ENCODE data around the gene RHBDD3.
A peak's percentile ranks its signal among the peaks of the same experiment; 100 is the strongest.
"Not testable (repeated sequence)": the region's sequence is repeated elsewhere in the genome, so short reads cannot be mapped to it uniquely, and the experiment has no call there.

RHBDD3 gene

GRCh38 chr22:29247891-29248290 is 19.9 kb downstream of the RHBDD3 start:
- DNase-seq (ENCODE audit: low spot score): not testable (repeated sequence)

- DNase-seq (ENCODE audit: low spot score): peak; percentile 73
Measured at GRCh38 chr22:29245626-29246385, 22.0 kb downstream of the RHBDD3 start.

DNA sequence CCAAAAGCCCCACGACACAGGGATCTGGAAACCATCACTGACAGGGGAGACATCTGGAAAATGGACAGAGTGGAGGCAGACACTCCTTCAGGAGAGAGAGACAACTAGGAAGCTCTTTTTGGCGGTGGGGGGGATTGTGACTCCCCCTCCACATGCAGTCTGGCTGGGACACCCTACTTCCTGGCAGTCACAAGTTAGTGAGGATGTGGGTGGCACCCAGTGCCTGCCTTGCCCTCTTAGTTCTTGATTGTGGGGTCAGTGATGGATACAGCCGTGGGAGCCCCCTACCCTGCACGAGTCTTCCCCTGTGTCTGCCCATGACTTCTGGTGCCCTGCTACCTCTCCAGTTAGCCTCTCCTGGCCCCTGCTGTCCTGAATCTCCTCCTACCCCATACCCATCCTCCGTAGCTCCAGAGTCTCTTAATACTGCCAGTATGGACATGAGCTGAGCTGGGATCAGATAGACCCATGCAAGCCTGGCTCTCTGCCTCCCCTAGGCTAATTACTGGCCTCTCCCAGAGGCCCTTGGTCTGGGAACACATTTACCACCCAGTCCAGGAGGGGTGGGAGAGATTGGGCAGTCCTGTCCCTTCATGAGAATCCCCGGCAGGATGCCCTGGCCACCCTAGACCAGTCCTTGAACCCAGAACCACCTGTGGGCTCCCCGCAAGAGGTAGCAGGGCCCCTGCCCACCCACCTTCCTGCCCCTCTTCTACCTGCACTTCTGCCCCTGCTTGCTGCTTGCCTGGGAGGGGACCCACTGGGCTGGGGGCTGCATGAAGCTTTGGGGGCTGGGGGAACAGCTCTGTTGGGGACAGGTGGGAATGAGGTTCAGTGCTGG is 22.8 kb downstream of the RHBDD3 start:
- no peak for DNase-seq (ENCODE audit: low spot score)

- DNase-seq (ENCODE audit: low spot score): no peak
Measured at GRCh38 chr22:29243874-29244446, 23.8 kb downstream of the RHBDD3 start.

DNA sequence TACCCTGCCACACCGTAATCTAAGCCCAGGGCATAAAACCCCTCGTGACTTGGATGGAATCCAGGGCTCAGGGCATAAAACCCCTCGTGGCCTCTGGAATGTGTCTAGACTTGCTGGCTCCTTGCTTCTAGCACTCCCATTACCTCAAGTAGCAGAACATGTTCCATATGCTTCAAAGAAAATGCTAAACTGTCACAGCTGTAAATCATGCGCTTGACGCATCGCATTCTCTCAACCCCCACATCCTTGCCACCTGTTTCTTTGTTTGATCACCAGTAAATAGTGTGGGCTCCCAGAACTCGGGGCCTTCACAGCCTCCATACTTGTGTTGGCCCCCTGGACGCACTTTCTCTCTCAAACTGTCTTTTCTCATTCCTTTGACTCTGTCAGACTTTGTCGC is 27.3 kb downstream of the RHBDD3 start:
- DNase-seq (ENCODE audit: low spot score): not testable (repeated sequence)

DNA sequence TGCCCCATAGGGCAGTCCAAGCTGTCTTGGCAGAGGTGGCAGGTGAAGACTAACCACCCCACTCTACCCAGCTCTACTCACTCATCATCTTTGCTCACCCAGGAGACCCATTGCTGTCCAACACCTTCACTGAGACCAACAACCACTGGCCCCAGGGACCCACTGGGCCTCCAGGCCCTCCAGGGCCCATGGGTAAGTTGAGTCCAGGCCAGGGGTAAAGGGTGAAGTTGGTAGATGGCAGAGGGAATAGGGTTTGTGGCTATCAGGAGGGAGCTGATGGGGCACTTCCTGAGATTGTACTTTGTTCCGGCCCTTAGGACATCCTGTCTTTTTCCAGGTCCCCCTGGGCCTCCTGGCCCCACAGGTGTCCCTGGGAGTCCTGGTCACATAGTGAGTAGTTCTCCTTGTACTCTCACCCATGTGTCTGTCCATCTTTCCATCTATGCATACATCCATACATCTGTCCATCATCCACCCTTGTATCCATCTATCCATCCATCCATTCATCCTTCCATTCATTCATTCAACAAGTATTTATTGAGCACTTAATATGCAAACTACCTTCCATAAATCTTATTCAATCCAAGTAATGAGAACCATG is 34.4 kb downstream of the RHBDD3 start:
- DNase-seq (ENCODE audit: low spot score): no peak

- no peak for DNase-seq (ENCODE audit: low spot score)
Measured at GRCh38 chr22:29231971-29232959, 35.5 kb downstream of the RHBDD3 start.

GRCh38 chr22:29230972-29231875 is 36.6 kb downstream of the RHBDD3 start:
- no peak for DNase-seq (ENCODE audit: low spot score)

DNA sequence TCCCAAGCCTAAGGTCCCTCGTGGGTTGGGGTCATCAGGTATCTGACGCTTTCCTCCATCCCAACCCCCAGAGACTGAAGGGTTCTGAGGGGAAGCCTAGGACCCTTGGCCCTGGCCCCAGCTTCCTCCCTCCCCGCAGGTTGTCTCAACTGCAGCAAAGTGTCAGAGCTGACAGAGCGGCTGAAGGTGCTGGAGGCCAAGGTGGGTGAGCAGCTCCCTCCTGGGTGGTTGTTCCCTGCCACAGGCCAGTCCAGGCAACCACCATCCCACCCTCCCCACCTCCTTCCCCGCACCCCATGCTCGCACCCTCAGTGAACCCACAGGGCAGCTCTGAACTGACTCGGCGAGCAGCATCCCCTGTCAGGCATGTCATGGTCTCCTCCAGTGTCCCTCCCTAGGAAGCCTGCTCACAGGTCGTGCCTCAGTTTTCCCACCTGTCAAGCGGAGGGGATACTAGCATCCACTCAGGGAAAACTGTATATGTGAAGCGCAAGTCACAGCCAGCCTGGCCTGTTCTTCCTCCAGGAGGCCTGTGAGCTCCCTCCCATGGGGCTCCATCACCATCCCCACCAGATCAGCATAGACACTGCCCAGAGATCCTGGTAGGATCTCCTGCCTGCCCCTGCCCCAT is 41.3 kb downstream of the RHBDD3 start:
- DNase-seq (ENCODE audit: low spot score): no peak

DNA sequence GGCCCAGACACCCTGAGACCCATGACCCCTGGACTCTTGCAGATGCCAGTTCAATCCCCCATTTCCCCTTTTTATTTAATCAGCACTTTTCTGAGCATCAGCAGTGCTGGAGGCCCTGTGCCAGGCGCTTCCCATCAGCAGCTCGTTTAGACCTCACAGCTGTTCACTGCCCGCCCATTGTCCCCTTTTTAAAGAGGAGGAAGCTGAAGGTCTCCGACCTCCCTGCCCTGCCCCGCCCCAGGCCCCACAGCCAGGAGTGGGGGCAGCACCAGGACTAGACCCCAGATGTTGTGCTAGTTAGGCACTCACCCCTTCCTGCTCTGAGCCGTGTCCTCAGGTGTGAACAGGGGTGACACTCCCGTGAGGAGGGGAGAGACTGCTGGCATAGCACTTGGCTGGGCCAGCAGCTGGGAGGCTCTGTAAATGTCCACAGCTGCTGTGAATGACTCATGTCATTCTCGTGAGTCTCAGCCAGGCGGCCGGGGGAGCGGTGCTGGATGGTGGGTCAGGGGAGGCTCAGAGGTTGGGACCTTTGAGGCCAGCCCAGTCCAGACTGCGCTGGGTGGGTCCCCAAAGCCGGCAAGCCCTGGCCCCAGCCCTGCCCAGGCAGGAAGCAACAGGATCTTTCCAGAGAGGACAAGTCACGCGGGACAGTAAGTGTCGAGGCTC is 42.2 kb downstream of the RHBDD3 start:
- DNase-seq (ENCODE audit: low spot score): no peak

GRCh38 chr22:29224859-29225410 is 42.8 kb downstream of the RHBDD3 start:
- DNase-seq (ENCODE audit: low spot score): no peak

- DNase-seq (ENCODE audit: low spot score): no peak
Measured at GRCh38 chr22:29224121-29224858, 43.5 kb downstream of the RHBDD3 start.

DNA sequence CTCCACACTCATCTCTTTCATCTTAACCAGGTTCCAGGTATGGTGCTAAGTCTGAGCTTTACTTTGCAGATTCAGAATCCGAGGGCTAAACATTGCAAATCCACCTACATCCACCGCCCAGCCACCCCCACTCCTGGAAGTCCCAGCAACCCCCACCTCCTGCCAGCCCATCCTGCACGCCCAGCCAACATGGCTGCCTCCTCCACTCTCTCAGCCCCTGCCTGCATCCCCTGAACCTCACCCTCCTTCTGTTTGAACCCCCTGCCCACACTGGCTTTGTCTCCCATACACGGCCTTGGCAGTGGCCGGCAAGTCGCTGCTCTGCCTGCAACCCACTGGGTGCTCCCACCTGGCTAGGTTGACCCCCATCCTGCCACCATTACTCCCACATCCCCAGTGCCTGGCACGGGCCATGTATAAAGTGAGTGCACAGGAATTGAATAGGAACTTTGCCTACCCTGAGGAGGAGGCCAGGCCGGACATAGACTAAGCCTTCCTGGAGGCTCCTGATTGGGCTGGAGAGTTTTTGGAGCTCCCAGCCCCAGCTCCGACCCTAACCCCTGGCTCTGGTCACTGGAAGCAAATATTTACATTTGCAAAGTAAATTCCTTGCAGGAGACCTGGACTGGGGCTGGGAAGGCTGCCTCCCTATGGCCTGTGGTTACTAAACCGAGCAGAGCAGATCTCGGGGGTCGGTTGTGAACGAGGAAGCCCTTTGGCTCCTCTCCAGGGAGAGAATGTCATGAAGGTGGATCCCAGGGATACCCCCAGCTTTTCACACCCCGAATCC is 47.7 kb downstream of the RHBDD3 start:
- no peak for DNase-seq (ENCODE audit: low spot score)

DNA sequence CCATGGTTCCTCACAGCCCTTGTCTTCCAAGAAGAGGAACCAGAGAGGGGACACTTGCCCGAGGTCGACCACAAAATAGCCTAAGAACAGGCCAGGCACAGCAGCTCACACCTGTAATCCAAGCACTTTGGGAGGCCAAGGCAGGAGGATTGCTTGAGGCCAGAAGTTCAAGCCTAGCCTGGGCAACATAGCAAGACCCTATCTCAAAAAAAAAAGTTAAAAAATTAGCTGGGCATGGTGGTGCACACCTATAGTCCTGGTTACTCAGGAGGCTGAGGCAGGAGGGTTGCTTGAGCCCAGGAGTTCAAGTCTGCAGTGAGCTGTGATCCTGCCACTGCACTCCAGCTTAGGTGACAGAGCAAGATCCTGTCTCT is 48.4 kb downstream of the RHBDD3 start:
- not testable (repeated sequence) for DNase-seq (ENCODE audit: low spot score)

- no peak for DNase-seq (ENCODE audit: low spot score)
Measured at GRCh38 chr22:29218758-29219408, 48.9 kb downstream of the RHBDD3 start.

DNA sequence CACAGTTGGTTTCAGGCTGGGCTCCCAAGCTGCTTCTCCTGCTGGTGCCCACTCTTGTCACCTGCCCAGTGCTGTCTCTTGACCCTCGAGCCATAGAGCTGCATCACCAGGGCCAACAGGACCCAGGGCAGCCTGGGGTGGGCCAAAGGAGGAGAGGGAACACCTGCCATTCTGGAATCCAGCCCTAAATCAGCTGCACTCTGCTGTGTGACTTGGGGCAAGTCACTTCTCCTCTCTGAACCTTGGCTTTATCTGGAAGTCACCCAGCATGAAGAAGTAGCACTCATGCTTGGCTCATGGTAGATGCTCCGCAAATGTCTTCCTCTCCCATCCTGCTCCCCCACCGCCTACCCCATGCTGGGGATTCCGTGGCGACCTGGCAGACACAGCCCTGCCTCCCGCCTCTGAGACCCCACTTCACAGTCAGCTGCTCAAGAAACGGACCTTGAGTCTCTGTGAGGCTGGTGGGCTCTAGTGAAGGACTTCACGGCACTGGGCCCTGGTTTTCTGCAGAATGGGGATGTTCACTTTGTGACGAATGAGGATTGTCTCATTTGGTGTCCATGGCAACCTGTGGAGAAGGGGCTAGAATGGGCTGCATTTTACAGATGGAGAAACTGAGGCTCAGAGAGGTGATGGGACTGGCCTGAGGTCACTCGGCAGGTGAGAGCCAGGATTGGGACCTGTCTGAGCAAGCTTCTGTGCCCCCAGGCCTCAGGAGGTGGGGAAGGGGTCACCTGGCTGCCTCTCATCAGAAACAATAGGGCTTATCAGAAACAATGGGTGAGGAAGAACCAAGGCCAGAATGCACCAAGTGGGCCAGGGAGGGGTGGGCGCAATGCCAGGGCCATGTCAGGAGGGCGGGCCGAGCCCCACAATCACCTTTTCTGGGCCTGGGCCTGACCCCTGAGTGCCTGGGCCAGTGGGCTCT is 49.7 kb downstream of the RHBDD3 start:
- DNase-seq (ENCODE audit: low spot score): no peak
